ENCODE results near the gene GRAMD4.
A peak's percentile ranks its signal among the peaks of the same experiment; 100 is the strongest.

The GRAMD4 gene

DNA sequence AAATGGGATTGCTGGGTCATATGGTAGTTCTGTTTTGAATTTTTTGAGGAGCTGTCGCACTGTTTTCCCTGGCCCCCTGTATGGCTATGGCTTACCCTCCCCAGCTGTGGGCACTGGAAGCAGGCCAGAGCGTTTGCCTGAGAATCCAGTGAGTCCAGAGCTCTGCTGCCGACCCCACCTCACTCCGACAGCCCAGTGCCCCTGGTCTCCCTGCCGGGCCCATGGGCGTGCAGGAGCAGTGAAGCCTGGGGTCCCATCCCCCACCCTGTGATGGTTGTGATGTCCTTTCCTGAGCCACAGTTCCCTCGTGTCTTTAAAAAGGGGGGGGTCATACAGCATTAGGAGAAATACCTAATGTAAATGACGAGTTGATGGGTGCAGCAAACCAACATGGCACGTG lies 13.3 kb upstream of the GRAMD4 start:
- no peak overlapping the region for H3K4me3 Mint-ChIP-seq
- H3K27ac Mint-ChIP-seq: no peak overlapping the region
- peaks cover 11% of the 10 kb centered on the region for H3K4me1 Mint-ChIP-seq

DNA sequence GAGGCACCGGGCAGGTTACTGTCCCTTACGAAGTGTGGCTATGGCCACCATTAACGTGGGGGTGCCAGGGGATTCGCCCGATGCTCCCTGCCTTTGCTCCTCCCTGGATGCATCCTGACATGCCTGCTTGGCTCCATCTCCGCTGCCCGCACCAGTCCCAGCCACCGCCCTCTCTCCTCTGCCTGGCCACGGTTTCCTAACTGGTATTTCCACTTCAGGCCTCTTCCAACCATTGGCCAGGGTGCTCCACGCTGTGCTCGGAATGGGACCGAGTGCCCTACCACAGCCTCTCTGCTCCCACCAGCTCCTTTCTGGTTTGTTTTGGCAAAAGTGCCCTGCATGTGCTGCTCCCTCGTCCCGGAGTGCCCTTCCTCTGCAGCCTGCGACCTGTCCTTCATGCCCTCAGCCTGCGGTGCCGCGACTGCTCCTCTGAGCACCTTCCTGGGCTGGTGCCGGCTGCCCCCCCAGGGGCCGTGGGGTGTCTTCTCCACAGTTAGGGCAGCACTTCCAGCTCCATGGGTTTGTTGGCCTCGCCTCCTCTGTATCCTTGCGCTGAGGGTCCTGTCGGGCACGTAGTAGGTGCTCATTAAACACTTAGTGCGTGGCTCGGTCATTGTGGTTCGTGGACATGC lies 12.6 kb upstream of the GRAMD4 start:
- Mint-ChIP-seq H3K9me3 (no peaks in the 10 kb centered on the region), H3K4me3 (no peak overlapping the region), H3K27ac (no peak overlapping the region), H3K27me3 (no peaks in the 10 kb centered on the region), H3K36me3 (no peaks in the 10 kb centered on the region), H3K4me1 (peaks cover 18% of the 10 kb centered on the region)

More for the DNA sequence above, 13.3 kb upstream of the GRAMD4 start:
- Mint-ChIP-seq H3K27me3 (no peaks in the 10 kb centered on the region), H3K9me3 (no peaks in the 10 kb centered on the region), H3K36me3 (no peaks in the 10 kb centered on the region)

DNA sequence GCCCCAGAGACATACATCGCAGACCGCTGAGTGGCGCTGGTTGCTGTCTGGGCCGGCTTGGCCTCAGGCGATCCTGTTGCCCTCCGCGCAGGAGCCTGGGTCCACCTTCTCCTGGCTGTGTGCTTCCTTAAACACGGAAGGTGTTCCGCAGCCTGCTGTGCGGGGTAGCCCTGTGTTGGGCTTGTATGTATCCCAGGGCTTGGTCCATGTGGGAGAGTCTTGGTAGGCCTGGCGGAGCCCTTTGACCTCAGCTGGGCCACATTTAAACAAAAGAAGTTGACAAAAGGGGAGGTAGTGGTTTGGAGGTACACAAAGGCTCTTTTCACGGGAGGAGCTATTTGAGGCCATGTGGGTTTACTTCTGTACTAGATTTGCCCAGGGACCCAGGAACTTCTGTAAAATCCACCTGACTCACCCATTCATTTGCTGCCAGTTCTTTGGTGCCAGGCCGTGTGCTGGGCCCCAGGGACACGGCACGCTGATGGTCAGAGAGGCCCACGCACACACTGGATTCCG lies 11.0 kb upstream of the GRAMD4 start:
- H3K36me3 Mint-ChIP-seq: no peaks in the 10 kb centered on the region
- peaks cover 27% of the 10 kb centered on the region for H3K4me1 Mint-ChIP-seq
- no peak overlapping the region for H3K27ac Mint-ChIP-seq
- no peak overlapping the region for H3K4me3 Mint-ChIP-seq
- H3K27me3 Mint-ChIP-seq: no peaks in the 10 kb centered on the region
- H3K9me3 Mint-ChIP-seq: no peaks in the 10 kb centered on the region

DNA sequence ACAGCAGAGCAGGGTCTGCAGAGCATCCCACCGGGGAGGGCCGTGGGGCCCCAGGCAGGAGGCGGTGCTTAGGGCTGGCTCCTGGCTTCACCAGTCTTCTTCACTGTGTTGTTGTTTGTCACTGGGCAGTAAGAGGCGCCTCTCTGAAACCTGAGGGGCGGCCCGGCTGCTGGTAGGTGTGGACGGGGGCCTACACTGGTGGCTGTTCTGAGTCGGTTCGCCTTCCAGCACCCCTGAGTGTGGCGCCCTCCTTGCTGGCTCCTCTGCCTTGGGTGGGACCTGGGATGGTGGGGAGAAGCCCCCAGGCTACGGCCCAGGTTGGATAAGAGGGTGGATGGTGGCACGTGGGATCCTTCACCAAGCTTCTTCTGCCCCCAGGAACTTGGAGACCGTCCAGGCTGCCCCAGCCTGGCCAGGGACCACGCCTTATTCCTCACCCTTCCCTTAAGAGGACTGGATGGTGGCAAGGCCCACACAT lies 10.4 kb upstream of the GRAMD4 start:
- no peak overlapping the region for H3K4me3 Mint-ChIP-seq
- peaks cover 25% of the 10 kb centered on the region for H3K4me1 Mint-ChIP-seq
- no peaks in the 10 kb centered on the region for H3K36me3 Mint-ChIP-seq
- H3K27ac Mint-ChIP-seq: no peak overlapping the region
- no peaks in the 10 kb centered on the region for H3K9me3 Mint-ChIP-seq
- no peaks in the 10 kb centered on the region for H3K27me3 Mint-ChIP-seq

DNA sequence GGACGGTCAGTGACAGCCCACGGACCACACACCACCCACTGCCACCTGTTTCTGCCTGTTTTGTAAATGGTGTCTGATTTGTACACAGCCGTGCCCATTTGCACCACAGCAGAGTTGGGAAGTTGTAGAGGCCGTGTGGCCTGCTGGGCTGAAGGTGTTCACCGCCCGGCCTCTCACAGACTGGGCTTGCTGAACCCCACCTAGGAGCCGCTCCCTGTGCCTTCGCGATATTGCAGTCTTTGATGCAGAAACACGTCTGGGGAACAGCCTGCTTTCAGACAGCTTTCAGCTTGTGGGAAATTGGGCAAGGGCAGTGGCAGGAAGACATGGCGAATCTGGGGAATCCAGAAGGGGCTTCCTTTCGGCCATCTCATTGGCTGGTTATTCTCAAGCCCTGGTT lies 9.8 kb upstream of the GRAMD4 start:
- H3K9me3 Mint-ChIP-seq: no peaks in the 10 kb centered on the region
- no peak overlapping the region for H3K4me3 Mint-ChIP-seq
- H3K27me3 Mint-ChIP-seq: no peaks in the 10 kb centered on the region
- no peaks in the 10 kb centered on the region for H3K36me3 Mint-ChIP-seq
- peaks cover 25% of the 10 kb centered on the region for H3K4me1 Mint-ChIP-seq
- no peak overlapping the region for H3K27ac Mint-ChIP-seq

DNA sequence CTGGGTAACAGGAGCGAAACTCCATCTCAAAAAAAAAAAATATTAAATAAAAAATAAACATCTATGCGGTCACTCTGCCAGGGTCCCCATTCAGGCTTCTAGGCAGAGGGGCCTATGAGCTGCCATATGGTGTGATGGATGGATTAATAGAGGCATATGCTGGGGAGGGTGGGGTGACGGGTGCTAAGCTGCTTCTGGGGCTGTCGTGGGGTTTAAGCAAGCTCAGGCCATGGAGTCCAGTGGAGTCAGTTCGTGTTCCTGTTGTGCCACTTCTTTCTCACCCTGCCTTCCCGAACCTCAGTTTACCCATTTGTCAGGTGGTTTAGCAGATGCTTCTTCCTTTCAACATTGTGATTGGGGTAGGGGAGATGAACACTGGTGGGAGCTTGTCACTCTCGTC lies 9.0 kb upstream of the GRAMD4 start:
- H3K9me3 Mint-ChIP-seq: no peaks in the 10 kb centered on the region
- H3K27ac Mint-ChIP-seq: no peak overlapping the region
- no peaks in the 10 kb centered on the region for H3K36me3 Mint-ChIP-seq
- no peaks in the 10 kb centered on the region for H3K27me3 Mint-ChIP-seq
- peaks cover 25% of the 10 kb centered on the region for H3K4me1 Mint-ChIP-seq
- H3K4me3 Mint-ChIP-seq: no peak overlapping the region

DNA sequence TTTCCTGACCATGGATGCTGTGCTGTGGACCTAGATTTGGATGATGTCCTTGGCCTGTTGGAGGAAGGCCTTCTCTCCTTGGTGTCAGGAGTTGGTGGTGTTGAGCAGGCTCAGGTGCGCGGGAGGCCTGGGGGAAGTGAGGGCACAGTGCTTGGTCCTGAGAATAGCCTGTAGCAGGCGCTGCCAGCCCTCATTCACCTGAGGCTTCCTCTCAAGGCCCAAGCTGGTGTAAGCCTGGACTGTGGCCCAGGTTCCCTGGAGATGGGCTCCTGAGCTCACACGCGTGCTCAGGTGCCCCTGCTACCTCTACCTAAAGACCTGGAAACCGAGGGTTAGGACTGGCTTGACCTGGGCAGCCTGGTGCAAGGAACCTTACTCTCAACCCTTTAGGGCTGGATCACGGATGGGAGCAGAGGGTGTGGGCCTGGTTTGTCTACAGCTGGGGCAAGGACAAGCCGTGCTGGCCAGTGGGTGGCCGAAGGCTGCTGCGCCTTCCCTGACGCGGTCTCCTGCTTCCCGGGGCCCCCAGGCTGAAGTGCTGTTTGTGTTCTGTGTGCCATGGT lies 7.8 kb upstream of the GRAMD4 start:
- H3K27me3 Mint-ChIP-seq: no peaks in the 10 kb centered on the region
- H3K4me1 Mint-ChIP-seq: peaks cover 25% of the 10 kb centered on the region
- H3K4me3 Mint-ChIP-seq: peak overlapping the region; percentile 93
- H3K36me3 Mint-ChIP-seq: no peaks in the 10 kb centered on the region
- H3K27ac Mint-ChIP-seq: no peak overlapping the region
- no peaks in the 10 kb centered on the region for H3K9me3 Mint-ChIP-seq

DNA sequence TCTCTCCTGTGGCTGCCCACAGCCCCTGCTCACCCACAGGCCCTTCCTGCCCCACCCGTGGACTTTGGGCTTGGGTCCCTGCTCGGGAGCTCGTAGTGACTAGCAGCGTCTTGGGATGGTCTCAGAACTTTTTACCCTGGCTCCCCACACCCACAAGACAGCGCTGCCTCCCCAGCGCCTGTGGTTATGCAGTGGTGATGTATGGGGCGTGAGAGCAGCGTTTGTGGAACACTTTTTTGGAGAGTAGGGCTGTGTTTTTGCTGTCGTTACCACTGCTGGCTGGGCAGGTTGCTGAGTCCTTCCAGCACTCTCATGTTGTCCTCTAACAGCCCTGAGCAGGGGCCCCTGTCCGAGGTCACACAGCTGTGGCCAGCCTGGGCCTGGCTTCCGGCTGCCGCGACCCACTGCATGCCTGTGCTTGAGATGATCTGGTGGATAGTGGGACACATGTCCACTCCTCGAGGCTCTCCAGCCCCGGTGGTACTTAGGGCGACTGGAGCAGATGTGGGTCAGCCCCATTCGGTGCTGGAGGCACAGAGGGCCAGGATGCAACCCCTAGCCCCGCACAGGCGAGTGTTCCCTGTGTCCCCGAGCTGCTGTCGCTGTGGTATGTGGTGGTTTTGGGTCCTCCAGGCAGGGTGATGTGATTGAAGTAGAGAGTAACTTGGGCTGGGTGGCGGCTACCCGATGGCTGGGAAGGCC lies 7.1 kb upstream of the GRAMD4 start:
- Mint-ChIP-seq H3K27me3 (no peaks in the 10 kb centered on the region), H3K36me3 (no peaks in the 10 kb centered on the region), H3K4me3 (peak overlapping the region; percentile 93), H3K4me1 (peaks cover 25% of the 10 kb centered on the region), H3K9me3 (no peaks in the 10 kb centered on the region), H3K27ac (no peak overlapping the region)

DNA sequence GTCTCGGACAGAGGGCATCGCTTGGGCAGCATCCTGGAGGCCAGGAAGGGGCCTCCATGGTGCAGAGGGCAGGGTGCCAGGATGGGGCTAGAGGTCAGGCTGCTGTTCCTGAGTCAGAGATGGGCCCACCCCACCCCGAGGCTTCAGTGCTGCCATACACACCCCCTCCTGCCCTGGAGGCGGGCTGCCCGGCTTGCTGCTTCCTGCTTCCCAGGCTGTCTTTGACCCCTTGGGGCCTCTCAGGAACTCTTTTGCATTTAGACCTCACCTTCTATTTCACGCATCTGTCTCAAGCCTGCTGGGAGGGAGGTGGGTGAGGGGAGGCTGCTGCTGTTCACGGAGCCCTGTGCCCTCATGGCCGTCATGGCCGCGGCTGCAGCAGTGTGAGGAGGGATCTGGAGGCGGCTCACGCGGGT lies 6.6 kb upstream of the GRAMD4 start:
- no peaks in the 10 kb centered on the region for H3K36me3 Mint-ChIP-seq
- peaks cover 25% of the 10 kb centered on the region for H3K4me1 Mint-ChIP-seq
- H3K27me3 Mint-ChIP-seq: no peaks in the 10 kb centered on the region
- H3K4me3 Mint-ChIP-seq: peak overlapping the region; percentile 93
- H3K27ac Mint-ChIP-seq: peak overlapping the region; percentile 87
- H3K9me3 Mint-ChIP-seq: no peaks in the 10 kb centered on the region

DNA sequence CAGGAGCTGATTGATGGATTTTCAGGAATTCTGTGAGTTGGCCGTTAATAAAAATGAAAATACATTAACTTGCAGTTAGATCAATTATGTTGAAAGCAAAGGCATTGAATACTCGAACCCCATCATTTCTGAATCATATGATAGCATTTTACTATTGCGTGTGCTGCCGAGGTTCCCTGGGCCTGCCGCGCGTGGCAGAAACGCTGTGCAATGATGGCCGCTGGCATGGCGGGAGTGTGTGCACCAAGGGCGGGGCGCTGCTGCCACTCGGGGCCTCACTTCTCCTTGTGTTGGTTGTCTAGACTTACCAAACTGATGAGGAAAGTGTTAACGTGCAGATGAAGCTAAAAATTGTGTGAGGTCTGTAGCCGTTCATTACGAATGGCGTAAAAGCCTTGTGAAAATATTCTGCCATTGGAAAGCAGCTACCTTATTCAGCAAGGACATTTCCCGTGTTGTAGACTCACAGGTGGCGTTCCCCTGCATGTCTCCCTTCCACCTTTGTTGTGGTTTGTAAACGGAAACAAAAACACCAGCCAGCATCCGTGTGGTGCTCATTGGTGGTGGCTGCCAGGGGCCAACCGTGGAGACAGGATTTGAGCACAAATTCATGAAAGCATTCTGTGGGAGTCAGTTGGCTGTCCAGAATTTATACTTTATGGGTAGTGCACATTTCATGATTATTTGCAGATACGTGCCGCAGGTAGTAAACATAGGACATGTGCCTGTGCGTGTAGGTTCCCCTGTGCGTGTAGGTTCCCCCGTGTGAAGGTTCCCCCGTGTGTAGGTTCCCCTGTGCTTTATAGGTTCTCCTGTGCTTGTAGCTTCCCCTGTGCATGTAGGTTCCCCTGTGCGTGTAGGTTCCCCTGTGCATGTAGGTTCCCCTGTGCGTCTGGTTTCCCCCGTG lies 5.9 kb upstream of the GRAMD4 start:
- H3K9me3 Mint-ChIP-seq: no peaks in the 10 kb centered on the region
- no peaks in the 10 kb centered on the region for H3K36me3 Mint-ChIP-seq
- H3K27me3 Mint-ChIP-seq: no peaks in the 10 kb centered on the region
- H3K27ac Mint-ChIP-seq: peak overlapping the region; percentile 87
- H3K4me1 Mint-ChIP-seq: peaks cover 25% of the 10 kb centered on the region
- peak overlapping the region; percentile 93 for H3K4me3 Mint-ChIP-seq

DNA sequence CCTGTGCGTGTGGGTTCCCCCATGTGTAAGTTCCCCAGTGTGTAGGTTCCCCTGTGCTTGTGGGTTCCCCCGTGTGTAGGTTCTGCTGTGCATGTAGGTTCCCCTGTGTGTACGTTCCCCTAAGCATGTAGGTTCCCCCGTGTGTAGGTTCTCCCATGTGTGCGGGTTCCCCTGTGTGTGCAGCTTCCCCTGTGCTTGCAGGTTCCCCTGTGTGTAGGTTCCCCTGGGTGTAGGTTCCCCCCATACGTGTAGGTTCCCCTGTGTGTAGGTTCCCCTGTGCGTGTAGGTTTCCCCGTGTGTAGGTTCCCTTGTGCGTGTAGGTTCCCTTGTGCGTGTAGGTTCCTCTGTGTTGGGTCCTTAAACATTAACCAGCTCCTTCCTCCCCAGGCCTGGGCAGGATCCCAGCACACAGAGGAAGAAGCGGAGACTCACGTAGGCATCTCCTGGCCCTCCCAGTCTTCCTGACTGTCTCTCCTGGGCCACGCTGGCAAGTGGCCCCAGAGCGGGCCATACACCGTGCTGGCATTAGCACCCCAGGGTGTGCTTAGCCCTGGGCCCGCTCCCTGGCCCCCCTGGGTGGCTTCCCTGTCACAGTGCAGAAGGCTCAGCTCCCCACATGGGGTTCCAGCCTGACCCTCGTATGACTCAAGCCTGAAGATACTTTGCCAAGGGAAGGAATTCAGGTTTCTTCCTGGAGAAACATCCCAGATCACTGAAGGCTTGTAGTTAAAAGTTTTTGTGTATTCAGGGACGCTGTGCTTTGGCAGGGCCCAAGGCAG lies 2.8 kb upstream of the GRAMD4 start:
- Mint-ChIP-seq H3K27me3 (no peaks in the 10 kb centered on the region), H3K4me3 (no peak overlapping the region), H3K36me3 (no peaks in the 10 kb centered on the region), H3K4me1 (peaks cover 20% of the 10 kb centered on the region), H3K27ac (no peak overlapping the region), H3K9me3 (no peaks in the 10 kb centered on the region)

DNA sequence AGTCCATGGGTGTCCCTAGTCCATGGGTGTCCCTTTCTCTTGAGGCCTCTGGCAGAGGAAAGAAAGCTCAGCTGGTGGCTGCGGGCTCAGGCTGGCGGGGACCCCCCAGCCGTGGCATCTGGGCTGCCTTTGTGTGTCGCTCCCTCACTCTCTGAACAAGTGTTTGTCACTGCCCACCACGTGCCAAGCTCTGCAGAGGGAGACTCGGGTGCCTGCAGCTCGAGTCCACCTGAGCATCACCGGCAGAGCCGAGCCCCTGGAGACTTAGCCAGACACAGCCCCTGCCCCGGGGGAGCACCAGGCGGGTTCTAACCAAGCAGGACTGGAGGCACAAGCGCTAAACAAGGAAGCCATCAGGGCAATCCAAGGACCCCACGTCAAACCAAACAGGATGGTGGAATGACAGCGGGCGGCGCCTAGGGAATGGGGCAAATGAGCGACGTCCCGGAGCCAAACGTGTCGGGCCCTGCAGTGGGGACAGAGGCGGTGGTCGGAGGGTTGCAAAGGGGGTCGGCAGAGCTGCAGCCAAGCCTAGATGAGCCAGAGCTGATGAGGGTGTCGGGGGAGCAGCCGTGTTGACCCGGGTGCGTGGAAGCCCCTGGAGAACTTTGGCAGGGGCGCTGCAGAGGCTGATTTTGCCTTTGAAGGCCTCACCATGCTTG lies 2.1 kb upstream of the GRAMD4 start:
- Mint-ChIP-seq H3K4me1 (peaks cover 13% of the 10 kb centered on the region), H3K27ac (no peak overlapping the region), H3K4me3 (no peak overlapping the region), H3K9me3 (no peaks in the 10 kb centered on the region), H3K27me3 (no peaks in the 10 kb centered on the region), H3K36me3 (no peaks in the 10 kb centered on the region)

DNA sequence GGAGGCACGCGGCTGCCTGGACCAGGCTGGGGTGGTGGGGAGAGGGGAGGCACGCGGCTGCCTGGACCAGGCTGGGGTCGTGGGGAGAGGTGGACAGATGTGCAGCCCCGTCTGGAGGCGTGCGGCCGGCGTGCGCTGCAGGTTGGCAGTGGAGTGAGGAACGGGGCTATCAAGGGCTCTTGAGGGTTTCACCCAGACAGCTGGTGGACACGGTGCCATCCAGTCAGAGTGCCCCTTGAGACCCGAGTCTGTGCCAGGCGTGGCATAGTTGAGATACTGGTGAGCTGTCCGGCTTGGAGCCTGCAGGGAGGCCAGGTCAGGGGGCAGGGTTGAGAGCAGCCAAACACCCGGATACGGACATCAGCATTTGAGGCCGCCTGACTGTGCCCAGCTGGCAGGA lies 1.5 kb upstream of the GRAMD4 start:
- Mint-ChIP-seq H3K9me3 (no peaks in the 10 kb centered on the region), H3K4me3 (no peak overlapping the region), H3K36me3 (no peaks in the 10 kb centered on the region), H3K4me1 (peaks cover 7% of the 10 kb centered on the region), H3K27ac (no peak overlapping the region), H3K27me3 (no peaks in the 10 kb centered on the region)

DNA sequence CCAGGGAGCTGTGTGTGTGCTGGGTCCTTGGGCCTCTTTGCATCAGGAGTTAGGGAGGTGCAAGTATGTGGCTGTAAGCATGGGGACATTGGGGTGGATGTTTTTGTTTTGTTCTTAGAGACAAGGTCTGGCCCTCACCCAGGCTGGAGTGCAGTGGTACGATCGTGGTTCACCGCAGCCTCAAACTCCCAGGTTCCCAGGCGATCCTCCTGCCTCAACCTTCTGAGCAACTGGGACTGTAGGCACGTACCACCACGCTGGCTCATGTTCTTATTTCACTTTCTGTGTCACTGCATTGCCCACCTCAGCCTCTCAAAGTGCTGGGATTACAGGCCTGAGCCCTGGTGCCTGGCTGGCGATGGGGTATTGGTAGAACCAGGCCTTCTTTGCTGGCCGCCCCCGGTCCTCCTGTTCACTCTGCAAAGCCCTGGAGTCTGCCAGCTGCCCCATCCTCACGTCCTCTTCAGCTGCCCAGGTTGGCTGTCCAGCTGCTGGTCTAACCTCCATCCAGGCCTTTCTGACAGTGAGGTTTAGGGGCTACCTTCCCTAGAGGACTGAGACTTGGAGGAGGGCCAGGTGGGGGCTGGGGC lies 851 bp upstream of the GRAMD4 start:
- Mint-ChIP-seq H3K4me1 (peaks cover under 1% of the 10 kb centered on the region), H3K4me3 (no peak overlapping the region), H3K9me3 (no peaks in the 10 kb centered on the region), H3K27ac (no peak overlapping the region), H3K36me3 (no peaks in the 10 kb centered on the region), H3K27me3 (no peaks in the 10 kb centered on the region)

Measured in activated naive CD4-positive, alpha-beta T cell treated with anti-CD3 and anti-CD28 coated beads, Interleukin-2, amount 50 U/mL, for 24 hours (primary cell).